ENCODE results near the gene YIF1B. TPM values are rescaled to one million over a fixed set of nuclear protein-coding genes. Genes with fewer than 3 reads are reported as not detected.

Gene YIF1B
- total RNA-seq, 1 experiment from 2014 or later = 143 TPM

GRCh38 chr19:38303517-38304351 is 12.0 kb downstream of the YIF1B start, which contains the start of gene C19orf33:
C19orf33 (plus strand) TSS chr19:38304251; CDS start chr19:38304262, 11 bp downstream.
- H3K4me1 ChIP-seq (ENCODE audit: control insufficient read depth, insufficient read depth, low read length) = peaks cover 61% of the 10 kb centered on the region
- POLR2A ChIA-PET = interaction anchor here (0.6 to 1.4 kb wide), 5 partner anchors 33 to 1617 kb away, joined by 3 to 13 read pairs (median 8); no protein-coding TSS in a partner anchor
- no TSS peak for BruUV-seq (replicated peaks)

GRCh38 chr19:38298821-38299680 is 16.7 kb downstream of the YIF1B start:
- Histone ChIP-seq H3K27ac (ENCODE audit: low read length) (peak overlapping the region; percentile 90), H3K4me3 (ENCODE audit: low read depth in 2 of 2, low read length in 2 of 2) (0 out of 4 replicates have a peak overlapping the region, but pooled peaks of 1 of the 2 experiments have one; percentile 2), H3K4me1 (ENCODE audit: control insufficient read depth, insufficient read depth, low read length) (peaks cover 53% of the 10 kb centered on the region), H3K9me3 (ENCODE audit: control insufficient read depth, insufficient read depth, low read depth, low read length) (no peaks in the 10 kb centered on the region), H3K36me3 (ENCODE audit: control insufficient read depth, insufficient read depth, low read length) (no peaks in the 10 kb centered on the region), H3K27me3 (ENCODE audit: control insufficient read depth, insufficient read depth, low read length) (no peaks in the 10 kb centered on the region)
- intact Hi-C loops (cut with micrococcal nuclease; ENCODE audit: unreplicated experiment) = no loop called here
- in situ Hi-C loops (cut with HindIII; ENCODE audit: low pct_unique_long_range_greater_than_20kb, low sequenced_read_pairs) = no loop called here
- DNase-seq (ENCODE audit: low read depth, low spot score) = no peak
- ChIA-PET CTCF (interaction anchor here (1.3 kb wide), 1 partner anchor 34 kb away, joined by 3 read pairs; no protein-coding TSS in a partner anchor), POLR2A (interaction anchor here (0.6 kb wide), 3 partner anchors 20 to 327 kb away, joined by 3 to 6 read pairs (median 4); no protein-coding TSS in a partner anchor)
- peak; percentile 2 for ATAC-seq
- BruUV-seq (replicated peaks) = no TSS peak
- TF ChIP-seq CTCF (IDR thresholded peaks at IDR 0.05) (no peak), TCF7L2 (IDR thresholded peaks at IDR 0.05; ENCODE audit: low read depth, low read length) (peak; percentile 85)

More at GRCh38 chr19:38303517-38304351, 12.0 kb downstream of the YIF1B start, which contains the start of gene C19orf33:
- TF ChIP-seq SIN3A (IDR thresholded peaks at IDR 0.05; ENCODE audit: borderline replicate concordance, insufficient read depth, low read depth, low read length) = 0 out of 2 replicates have a peak, but pooled peaks have one; percentile 51
- TF ChIP-seq TCF7L2 (IDR thresholded peaks at IDR 0.05; ENCODE audit: low read depth, low read length) = no peak
- peak; percentile 95 for TF ChIP-seq POLR2AphosphoS5 (IDR thresholded peaks at IDR 0.05; ENCODE audit: low read depth, low read length)
- DNase-seq (ENCODE audit: low read depth, low spot score) = peak; percentile 86
- Histone ChIP-seq H3K9me3 (ENCODE audit: control insufficient read depth, insufficient read depth, low read depth, low read length) (no peaks in the 10 kb centered on the region), H3K4me3 (ENCODE audit: low read depth in 2 of 2, low read length in 2 of 2) (peak within 1 kb of the TSS; percentile 71 to 88), H3K27ac (ENCODE audit: low read length) (peak within 1 kb of the TSS; percentile 90), H3K36me3 (ENCODE audit: control insufficient read depth, insufficient read depth, low read length) (no peaks in the 10 kb centered on the region; the same call in 1 of the 2 replicates), H3K27me3 (ENCODE audit: control insufficient read depth, insufficient read depth, low read length) (no peaks in the 10 kb centered on the region)
- CTCF ChIA-PET = interaction anchor here (1.1 kb wide), 1 partner anchor 37 kb away, joined by 3 read pairs; no protein-coding TSS in a partner anchor
- intact Hi-C loops (cut with micrococcal nuclease; ENCODE audit: unreplicated experiment) = no loop called here
- peak; percentile 57 for ATAC-seq
- in situ Hi-C loops (cut with HindIII; ENCODE audit: low pct_unique_long_range_greater_than_20kb, low sequenced_read_pairs) = no loop called here

- peaks cover 9% of the 10 kb centered on the region for H3K36me3 ChIP-seq (ENCODE audit: control insufficient read depth, insufficient read depth, low read length)
- BruUV-seq (replicated peaks) = no TSS peak
- TF ChIP-seq REST (IDR thresholded peaks at IDR 0.05; ENCODE audit: insufficient read depth in 1 of 2, low read depth in 2 of 2, low read length in 1 of 2) = no peak
- TF ChIP-seq TCF7L2 (IDR thresholded peaks at IDR 0.05; ENCODE audit: low read depth, low read length) = no peak
- no peak for TF ChIP-seq POLR2AphosphoS5 (IDR thresholded peaks at IDR 0.05; ENCODE audit: low read depth, low read length)
- TF ChIP-seq SIN3A (IDR thresholded peaks at IDR 0.05; ENCODE audit: borderline replicate concordance, insufficient read depth, low read depth, low read length) = no peak
- TF ChIP-seq CTCF (IDR thresholded peaks at IDR 0.05) = no peak
- in situ Hi-C loops (cut with HindIII; ENCODE audit: low pct_unique_long_range_greater_than_20kb, low sequenced_read_pairs) = no loop called here
- H3K4me1 ChIP-seq (ENCODE audit: control insufficient read depth, insufficient read depth, low read length) = peaks cover 51% of the 10 kb centered on the region
- intact Hi-C loops (cut with micrococcal nuclease; ENCODE audit: unreplicated experiment) = no loop called here
- no peak for DNase-seq (ENCODE audit: low read depth, low spot score)
- peak overlapping the region; percentile 48 for H3K27ac ChIP-seq (ENCODE audit: low read length)
- ChIA-PET POLR2A (no interaction called here), CTCF (no interaction called here)
- ATAC-seq = no peak
- H3K27me3 ChIP-seq (ENCODE audit: control insufficient read depth, insufficient read depth, low read length) = no peaks in the 10 kb centered on the region
- H3K4me3 ChIP-seq (ENCODE audit: low read depth in 2 of 2, low read length in 2 of 2) = no peak overlapping the region
- no peaks in the 10 kb centered on the region for H3K9me3 ChIP-seq (ENCODE audit: control insufficient read depth, insufficient read depth, low read depth, low read length)
Observed at GRCh38 chr19:38294090-38294489, 21.7 kb downstream of the YIF1B start.

Measured in Panc1 (cell line).